ENCODE measurements around the gene ABCA2.

Gene ABCA2

GRCh38 chr9:136964171-136964689 lies 63.8 kb downstream of the ABCA2 start:
- WGBS, 2 experiments (ENCODE audit: insufficient coverage in 2 of 2) = 83 to 86% methylated on average over 17 to 22 of the region's 22 CpGs
- no peaks in the 10 kb centered on the region for H3K9me3 ChIP-seq (ENCODE audit: control insufficient read depth, low read length)

GRCh38 chr9:136963751-136964150 lies 64.3 kb downstream of the ABCA2 start:
- H3K4me1 ChIP-seq (ENCODE audit: control insufficient read depth, insufficient read depth, low read length, poor library complexity, severe bottlenecking) = peaks cover 3% of the 10 kb centered on the region
- H3K4me3 ChIP-seq (ENCODE audit: extremely low read depth, insufficient read depth, low read length, poor library complexity, severe bottlenecking) = no peak overlapping the region
- H3K9me3 ChIP-seq (ENCODE audit: control insufficient read depth, low read length) = no peaks in the 10 kb centered on the region
- H3K36me3 ChIP-seq (ENCODE audit: control insufficient read depth, insufficient read depth, low read length) = no peaks in the 10 kb centered on the region
- H3K27ac ChIP-seq (ENCODE audit: low read depth, low read length, severe bottlenecking) = no peak overlapping the region
- WGBS, 2 experiments (ENCODE audit: insufficient coverage in 2 of 2) = 72 to 90% methylated on average over 3 to 8 of the region's 12 CpGs

More at GRCh38 chr9:136964171-136964689, 63.8 kb downstream of the ABCA2 start:
- Histone ChIP-seq H3K4me1 (ENCODE audit: control insufficient read depth, insufficient read depth, low read length, poor library complexity, severe bottlenecking) (peaks cover 3% of the 10 kb centered on the region), H3K4me3 (ENCODE audit: extremely low read depth, insufficient read depth, low read length, poor library complexity, severe bottlenecking) (no peak overlapping the region), H3K27ac (ENCODE audit: low read depth, low read length, severe bottlenecking) (no peak overlapping the region), H3K36me3 (ENCODE audit: control insufficient read depth, insufficient read depth, low read length) (no peaks in the 10 kb centered on the region)

GRCh38 chr9:136963341-136963740 lies 64.7 kb downstream of the ABCA2 start:
- WGBS, 2 experiments (ENCODE audit: insufficient coverage in 2 of 2) = 91 to 94% methylated on average over 15 of the region's 15 CpGs
- Histone ChIP-seq H3K9me3 (ENCODE audit: control insufficient read depth, low read length) (no peaks in the 10 kb centered on the region), H3K4me3 (ENCODE audit: extremely low read depth, insufficient read depth, low read length, poor library complexity, severe bottlenecking) (no peak overlapping the region), H3K27ac (ENCODE audit: low read depth, low read length, severe bottlenecking) (no peak overlapping the region), H3K4me1 (ENCODE audit: control insufficient read depth, insufficient read depth, low read length, poor library complexity, severe bottlenecking) (peaks cover 3% of the 10 kb centered on the region), H3K36me3 (ENCODE audit: control insufficient read depth, insufficient read depth, low read length) (no peaks in the 10 kb centered on the region)

GRCh38 chr9:136962701-136963248 lies 65.3 kb downstream of the ABCA2 start:
- 97 to 100% methylated on average over 4 to 6 of the region's 11 CpGs for WGBS, 2 experiments (ENCODE audit: insufficient coverage in 2 of 2)
- no peaks in the 10 kb centered on the region for H3K36me3 ChIP-seq (ENCODE audit: control insufficient read depth, insufficient read depth, low read length)
- H3K9me3 ChIP-seq (ENCODE audit: control insufficient read depth, low read length) = no peaks in the 10 kb centered on the region
- H3K27ac ChIP-seq (ENCODE audit: low read depth, low read length, severe bottlenecking) = no peak overlapping the region
- peaks cover 3% of the 10 kb centered on the region for H3K4me1 ChIP-seq (ENCODE audit: control insufficient read depth, insufficient read depth, low read length, poor library complexity, severe bottlenecking)
- H3K4me3 ChIP-seq (ENCODE audit: extremely low read depth, insufficient read depth, low read length, poor library complexity, severe bottlenecking) = no peak overlapping the region

GRCh38 chr9:136962163-136962562 lies 65.9 kb downstream of the ABCA2 start:
- Histone ChIP-seq H3K36me3 (ENCODE audit: control insufficient read depth, insufficient read depth, low read length) (no peaks in the 10 kb centered on the region), H3K4me1 (ENCODE audit: control insufficient read depth, insufficient read depth, low read length, poor library complexity, severe bottlenecking) (peaks cover 3% of the 10 kb centered on the region), H3K9me3 (ENCODE audit: control insufficient read depth, low read length) (no peaks in the 10 kb centered on the region), H3K27ac (ENCODE audit: low read depth, low read length, severe bottlenecking) (no peak overlapping the region), H3K4me3 (ENCODE audit: extremely low read depth, insufficient read depth, low read length, poor library complexity, severe bottlenecking) (no peak overlapping the region)
- 94 to 98% methylated on average over 7 to 9 of the region's 9 CpGs for WGBS, 2 experiments (ENCODE audit: insufficient coverage in 2 of 2)

- Histone ChIP-seq H3K4me1 (ENCODE audit: control insufficient read depth, insufficient read depth, low read length, poor library complexity, severe bottlenecking) (peaks cover 3% of the 10 kb centered on the region), H3K9me3 (ENCODE audit: control insufficient read depth, low read length) (peaks cover 2% of the 10 kb centered on the region), H3K27ac (ENCODE audit: low read depth, low read length, severe bottlenecking) (no peak overlapping the region), H3K36me3 (ENCODE audit: control insufficient read depth, insufficient read depth, low read length) (no peaks in the 10 kb centered on the region), H3K4me3 (ENCODE audit: extremely low read depth, insufficient read depth, low read length, poor library complexity, severe bottlenecking) (no peak overlapping the region)
- 86 to 88% methylated on average over 13 to 19 of the region's 23 CpGs for WGBS, 2 experiments (ENCODE audit: insufficient coverage in 2 of 2)
Observed at GRCh38 chr9:136961279-136962065, 66.6 kb downstream of the ABCA2 start.

- no peak overlapping the region for H3K27ac ChIP-seq (ENCODE audit: low read depth, low read length, severe bottlenecking)
- peaks cover 3% of the 10 kb centered on the region for H3K4me1 ChIP-seq (ENCODE audit: control insufficient read depth, insufficient read depth, low read length, poor library complexity, severe bottlenecking)
- H3K4me3 ChIP-seq (ENCODE audit: extremely low read depth, insufficient read depth, low read length, poor library complexity, severe bottlenecking) = no peak overlapping the region
- WGBS, 2 experiments (ENCODE audit: insufficient coverage in 2 of 2) = 95% methylated on average over 10 to 11 of the region's 15 CpGs
- H3K36me3 ChIP-seq (ENCODE audit: control insufficient read depth, insufficient read depth, low read length) = no peaks in the 10 kb centered on the region
- peaks cover 3% of the 10 kb centered on the region for H3K9me3 ChIP-seq (ENCODE audit: control insufficient read depth, low read length)
Observed at GRCh38 chr9:136960938-136961275, 67.1 kb downstream of the ABCA2 start.

GRCh38 chr9:136960212-136960937 lies 67.7 kb downstream of the ABCA2 start:
- no peaks in the 10 kb centered on the region for H3K36me3 ChIP-seq (ENCODE audit: control insufficient read depth, insufficient read depth, low read length)
- peaks cover 3% of the 10 kb centered on the region for H3K9me3 ChIP-seq (ENCODE audit: control insufficient read depth, low read length)
- 94 to 96% methylated on average over 10 to 11 of the region's 19 CpGs for WGBS, 2 experiments (ENCODE audit: insufficient coverage in 2 of 2)
- no peak overlapping the region for H3K4me3 ChIP-seq (ENCODE audit: extremely low read depth, insufficient read depth, low read length, poor library complexity, severe bottlenecking)
- no peak overlapping the region for H3K27ac ChIP-seq (ENCODE audit: low read depth, low read length, severe bottlenecking)
- peaks cover 3% of the 10 kb centered on the region for H3K4me1 ChIP-seq (ENCODE audit: control insufficient read depth, insufficient read depth, low read length, poor library complexity, severe bottlenecking)

- 91% methylated on average over 25 to 26 of the region's 28 CpGs for WGBS, 2 experiments (ENCODE audit: insufficient coverage in 2 of 2)
- no peak overlapping the region for H3K27ac ChIP-seq (ENCODE audit: low read depth, low read length, severe bottlenecking)
- no peak overlapping the region for H3K4me3 ChIP-seq (ENCODE audit: extremely low read depth, insufficient read depth, low read length, poor library complexity, severe bottlenecking)
- no peaks in the 10 kb centered on the region for H3K36me3 ChIP-seq (ENCODE audit: control insufficient read depth, insufficient read depth, low read length)
- peaks cover 3% of the 10 kb centered on the region for H3K9me3 ChIP-seq (ENCODE audit: control insufficient read depth, low read length)
- H3K4me1 ChIP-seq (ENCODE audit: control insufficient read depth, insufficient read depth, low read length, poor library complexity, severe bottlenecking) = peaks cover 3% of the 10 kb centered on the region
Observed at GRCh38 chr9:136958898-136959850, 68.9 kb downstream of the ABCA2 start.

GRCh38 chr9:136958473-136958872 lies 69.6 kb downstream of the ABCA2 start:
- Histone ChIP-seq H3K4me3 (ENCODE audit: extremely low read depth, insufficient read depth, low read length, poor library complexity, severe bottlenecking) (no peak overlapping the region), H3K36me3 (ENCODE audit: control insufficient read depth, insufficient read depth, low read length) (no peaks in the 10 kb centered on the region), H3K9me3 (ENCODE audit: control insufficient read depth, low read length) (peaks cover 3% of the 10 kb centered on the region), H3K4me1 (ENCODE audit: control insufficient read depth, insufficient read depth, low read length, poor library complexity, severe bottlenecking) (peaks cover 3% of the 10 kb centered on the region), H3K27ac (ENCODE audit: low read depth, low read length, severe bottlenecking) (no peak overlapping the region)
- WGBS, 2 experiments (ENCODE audit: insufficient coverage in 2 of 2) = 80 to 82% methylated on average over 6 to 7 of the region's 7 CpGs

Data from mesodermal cell (in vitro differentiated cells).